Kidney (tissue), 14 donors: Measurements from ENCODE around the gene CREB3L2. TPM values are rescaled to one million over a fixed set of nuclear protein-coding genes. Genes with fewer than 3 reads are reported as not detected.

ENCODE experiments used
- DNase-seq, 5 donors: peaks; one replicate each; pipeline ENCODE4 v3.0.0-alpha.2; 2013 to 2020
- FAIRE-seq: peaks from 2 replicates; lab custom pipeline; 2012; peaks lifted over from hg19 to GRCh38; lab: Jason Lieb, UNC
- H3K27ac ChIP-seq, 2 donors: one replicate each; pipeline ENCODE4 v1.7.0; 2013; ENCODE audit warnings: low read depth in 2 of 2, low read length in 2 of 2, inconsistent platforms in 1 of 2
- H3K27me3 ChIP-seq: one replicate; pipeline ENCODE4 v1.7.1; 2013; ENCODE audit warnings: low read length, inconsistent platforms; ENCODE audit not compliant: control insufficient read depth, insufficient read depth
- H3K36me3 ChIP-seq, 3 donors: one replicate each; pipeline versions ENCODE4 v1.7.0 to v1.7.1; 2013; ENCODE audit warnings: low read length in 3 of 3, control low read depth in 1 of 3, inconsistent platforms in 1 of 3; ENCODE audit not compliant: insufficient read depth in 3 of 3, control insufficient read depth in 2 of 3
- H3K4me1 ChIP-seq, 3 donors: one replicate each; pipeline versions ENCODE4 v1.7.0 to v1.7.1; 2013; ENCODE audit warnings: low read length in 3 of 3, inconsistent platforms in 1 of 3, low read depth in 1 of 3; ENCODE audit not compliant: control insufficient read depth in 2 of 3, insufficient read depth in 2 of 3
- H3K4me3 ChIP-seq, 3 donors: one replicate each; pipeline versions ENCODE4 v1.7.0 to v1.8.1; 2013; ENCODE audit warnings: low read length in 3 of 3, control low read depth in 1 of 3, inconsistent platforms in 1 of 3
- H3K9ac ChIP-seq, 3 donors: one replicate each; pipeline versions ENCODE4 v1.7.0 to v1.7.1; 2013; ENCODE audit warnings: low read length in 3 of 3, control low read depth in 1 of 3, inconsistent platforms in 1 of 3
- H3K9me3 ChIP-seq, 3 donors: one replicate each; pipeline versions ENCODE4 v1.7.0 to v1.7.1; 2013; ENCODE audit warnings: low read length in 3 of 3, control low read depth in 1 of 3, inconsistent platforms in 1 of 3; ENCODE audit not compliant: control insufficient read depth in 2 of 3, insufficient read depth in 1 of 3
- CTCF ChIP-seq: IDR thresholded peaks from 3 replicates; pipeline ENCODE4 v1.5.1; 2012; ENCODE audit warnings: mild to moderate bottlenecking, moderate library complexity, borderline replicate concordance; ENCODE audit not compliant: insufficient read depth; ENCODE audit errors: extremely low read depth
- intact Hi-C: fragments of 100-400 bp; cut with DNase I; formaldehyde crosslinking; loops from one replicate; pipeline ENCODE4 v1.11.1; 2022
- polyA plus RNA-seq: library from polyadenylated mRNA; stranded (reverse); fragments of 350-450 nt; fragmentation: Illumina TruSeq; extraction: RNeasy Lipid Tissue Mini Kit (QIAGEN cat#74804); gene quantifications from one replicate; pipeline ENCODE4 v1.2.3, GENCODE V29; 2014; ENCODE audit warnings: low read depth, low replicate concordance; ENCODE audit not compliant: insufficient read depth
- total RNA-seq: library from RNA; stranded (reverse); fragmentation: NEBNext Ultra II Directional; extraction: Animal tissue kit (Norgen Biotek cat#: 25700); gene quantifications from one replicate; pipeline ENCODE4 v1.2.1, GENCODE V29; 2021
- donor health status: control.
- donor health status: control.
- donor health status: control.
- donor health status: control.
- donor health status: control.
- donor health status: DM: yes; HTN: yes; CAD: no.
- donor health status: Normal renal cell carcinoma (clear cell type).

The CREB3L2 gene
- total and polyA plus RNA-seq, 2 donors from 2014 or later: 18.5 to 114 TPM

GRCh38 chr7:137989590-137989989, 12.3 kb downstream of the CREB3L2 start:
- TF ChIP-seq CTCF: no peak
- Histone ChIP-seq H3K36me3 (no peaks in the 10 kb centered on the region), H3K4me3 (no peak overlapping the region), H3K27me3 (no peaks in the 10 kb centered on the region), H3K4me1 (peaks cover 2 to 37% (median 34%) of the 10 kb centered on the region in 3 donors), H3K9ac (no peak overlapping the region), H3K27ac (peak overlapping the region in 1 of 2 donors; percentile 16), H3K9me3 (no peaks in the 10 kb centered on the region)
- intact Hi-C loops: no loop called here
- FAIRE-seq (no peak), DNase-seq (no peak)

DNA sequence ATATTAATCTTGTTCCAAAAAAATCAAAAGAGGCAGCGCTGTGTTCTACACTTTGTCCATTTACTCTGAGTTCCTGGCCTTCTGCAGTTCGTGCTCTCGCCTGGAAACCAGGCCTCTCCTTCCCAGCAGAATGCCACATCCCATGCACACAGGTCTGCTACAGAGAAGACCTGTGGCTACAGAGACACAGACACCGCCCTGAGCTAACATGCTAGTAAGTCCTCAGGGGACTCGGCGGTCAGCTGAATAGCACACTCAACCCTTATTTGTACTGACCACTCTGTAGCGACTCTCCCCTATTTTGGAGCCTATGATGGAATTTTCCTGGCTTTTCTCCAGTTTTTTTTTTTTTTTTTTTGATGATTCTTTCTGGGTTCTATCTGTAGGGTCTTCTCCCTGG, 12.8 kb downstream of the CREB3L2 start:
- TF ChIP-seq CTCF: no peak
- FAIRE-seq (no peak), DNase-seq (no peak)
- H3K9me3 ChIP-seq: no peaks in the 10 kb centered on the region
- H3K9ac ChIP-seq: no peak overlapping the region
- H3K4me1 ChIP-seq: peaks cover 2 to 34% (median 33%) of the 10 kb centered on the region in 3 donors
- no peaks in the 10 kb centered on the region for H3K27me3 ChIP-seq
- H3K36me3 ChIP-seq: no peaks in the 10 kb centered on the region
- H3K27ac ChIP-seq: peak overlapping the region in 1 of 2 donors; percentile 16
- H3K4me3 ChIP-seq: no peak overlapping the region
- intact Hi-C loops: no loop called here

- Histone ChIP-seq H3K4me3 (no peak overlapping the region), H3K9me3 (no peaks in the 10 kb centered on the region), H3K9ac (no peak overlapping the region), H3K27ac (no peak overlapping the region), H3K27me3 (no peaks in the 10 kb centered on the region), H3K36me3 (no peaks in the 10 kb centered on the region), H3K4me1 (peaks cover 2 to 38% (median 36%) of the 10 kb centered on the region in 3 donors)
- DNase-seq (no peak), FAIRE-seq (no peak)
- no peak for TF ChIP-seq CTCF
- intact Hi-C loops: no loop called here
Observed at GRCh38 chr7:137987968-137988367, 13.9 kb downstream of the CREB3L2 start.

- DNase-seq: no peak
- Histone ChIP-seq H3K36me3 (no peaks in the 10 kb centered on the region), H3K9me3 (no peaks in the 10 kb centered on the region), H3K4me3 (no peak overlapping the region), H3K9ac (no peak overlapping the region), H3K27me3 (no peaks in the 10 kb centered on the region), H3K27ac (no peak overlapping the region), H3K4me1 (peaks cover 1 to 34% (median 33%) of the 10 kb centered on the region in 3 donors)
- intact Hi-C loops: no loop called here
- TF ChIP-seq CTCF: no peak
- no peak for FAIRE-seq
Observed at GRCh38 chr7:137987563-137987962, 14.3 kb downstream of the CREB3L2 start.
